ENCODE results near the gene APEH.

The APEH gene

GRCh38 chr3:49727154-49727923, 53.2 kb downstream of the APEH start:
- H3K9ac ChIP-seq (ENCODE audit: low read length): no peak overlapping the region
- H3K4me3 ChIP-seq (ENCODE audit: insufficient read depth, low read length, poor library complexity, severe bottlenecking): no peak overlapping the region
- H2AFZ ChIP-seq (ENCODE audit: low read depth, low read length, severe bottlenecking): no peak overlapping the region
- no peak overlapping the region for H3K27ac ChIP-seq (ENCODE audit: low read depth, low read length)
- no peaks in the 10 kb centered on the region for H3K9me2 ChIP-seq (replicated peaks; ENCODE audit: insufficient read depth, low read length)
- peaks cover 9% of the 10 kb centered on the region for H3F3A ChIP-seq (ENCODE audit: insufficient read depth)
- H4K20me1 ChIP-seq (ENCODE audit: low read depth, low read length): no peaks in the 10 kb centered on the region
- no peaks in the 10 kb centered on the region for H3K27me3 ChIP-seq (ENCODE audit: low read length)
- H3K36me3 ChIP-seq (ENCODE audit: low read length): no peaks in the 10 kb centered on the region
- H3K4me2 ChIP-seq (ENCODE audit: low read depth, low read length, poor library complexity, severe bottlenecking): no peak overlapping the region
- 0 out of 2 replicates have a peak, but pooled peaks cover 3% of the 10 kb centered on the region for H3K79me2 ChIP-seq (ENCODE audit: insufficient read depth, low read length)
- no peaks in the 10 kb centered on the region for H3K9me3 ChIP-seq (ENCODE audit: insufficient read depth, low read length)
- TF ChIP-seq CTCF (IDR thresholded peaks at IDR 0.05; ENCODE audit: insufficient read depth, low read length, poor library complexity, severe bottlenecking) (no peak), EZH2phosphoT487 (conservative IDR thresholded peaks at IDR 0.05; ENCODE audit: low read length) (no peak)

GRCh38 chr3:49727924-49728361, 53.8 kb downstream of the APEH start:
- Histone ChIP-seq H3K4me2 (ENCODE audit: low read depth, low read length, poor library complexity, severe bottlenecking) (no peak overlapping the region), H3K9me3 (ENCODE audit: insufficient read depth, low read length) (no peaks in the 10 kb centered on the region), H3K36me3 (ENCODE audit: low read length) (no peaks in the 10 kb centered on the region), H3K9me2 (replicated peaks; ENCODE audit: insufficient read depth, low read length) (no peaks in the 10 kb centered on the region), H4K20me1 (ENCODE audit: low read depth, low read length) (no peaks in the 10 kb centered on the region), H3K27ac (ENCODE audit: low read depth, low read length) (no peak overlapping the region), H3K79me2 (ENCODE audit: insufficient read depth, low read length) (0 out of 2 replicates have a peak, but pooled peaks cover 3% of the 10 kb centered on the region), H3K4me3 (ENCODE audit: insufficient read depth, low read length, poor library complexity, severe bottlenecking) (no peak overlapping the region), H2AFZ (ENCODE audit: low read depth, low read length, severe bottlenecking) (no peak overlapping the region), H3F3A (ENCODE audit: insufficient read depth) (peaks cover 9% of the 10 kb centered on the region), H3K9ac (ENCODE audit: low read length) (no peak overlapping the region), H3K27me3 (ENCODE audit: low read length) (no peaks in the 10 kb centered on the region)
- TF ChIP-seq CTCF (IDR thresholded peaks at IDR 0.05; ENCODE audit: insufficient read depth, low read length, poor library complexity, severe bottlenecking): no peak
- no peak for TF ChIP-seq EZH2phosphoT487 (conservative IDR thresholded peaks at IDR 0.05; ENCODE audit: low read length)

- TF ChIP-seq CTCF (IDR thresholded peaks at IDR 0.05; ENCODE audit: insufficient read depth, low read length, poor library complexity, severe bottlenecking): no peak
- TF ChIP-seq EZH2phosphoT487 (conservative IDR thresholded peaks at IDR 0.05; ENCODE audit: low read length): no peak
Observed at GRCh38 chr3:49729966-49730609, 55.9 kb downstream of the APEH start.

More at GRCh38 chr3:49729966-49730609, 55.9 kb downstream of the APEH start:
- no peak overlapping the region for H3K27ac ChIP-seq (ENCODE audit: low read depth, low read length)
- H3K4me3 ChIP-seq (ENCODE audit: insufficient read depth, low read length, poor library complexity, severe bottlenecking): no peak overlapping the region
- no peaks in the 10 kb centered on the region for H3K27me3 ChIP-seq (ENCODE audit: low read length)
- H3K36me3 ChIP-seq (ENCODE audit: low read length): no peaks in the 10 kb centered on the region
- H3K9me3 ChIP-seq (ENCODE audit: insufficient read depth, low read length): no peaks in the 10 kb centered on the region
- H3K4me2 ChIP-seq (ENCODE audit: low read depth, low read length, poor library complexity, severe bottlenecking): no peak overlapping the region
- H3K9me2 ChIP-seq (replicated peaks; ENCODE audit: insufficient read depth, low read length): no peaks in the 10 kb centered on the region
- no peaks in the 10 kb centered on the region for H3K79me2 ChIP-seq (ENCODE audit: insufficient read depth, low read length)
- no peak overlapping the region for H2AFZ ChIP-seq (ENCODE audit: low read depth, low read length, severe bottlenecking)
- peaks cover 8% of the 10 kb centered on the region; the same call in 1 of the 2 replicates for H3F3A ChIP-seq (ENCODE audit: insufficient read depth)
- H4K20me1 ChIP-seq (ENCODE audit: low read depth, low read length): no peaks in the 10 kb centered on the region
- no peak overlapping the region for H3K9ac ChIP-seq (ENCODE audit: low read length)
